Adipocyte (in vitro differentiated cells): ENCODE results near the gene CCNK.
A peak's percentile ranks its signal among the peaks of the same experiment; 100 is the strongest.

Source experiments
- DNase-seq: peaks from one replicate; pipeline ENCODE4 v3.0.0-alpha.2; 2015; ENCODE audit warnings: low read depth
- H3K27me3 ChIP-seq: replicated peaks from 2 replicates; pipeline ENCODE4 v1.7.0; 2013; ENCODE audit warnings: mild to moderate bottlenecking, low read length, moderate library complexity; ENCODE audit not compliant: control insufficient read depth, insufficient read depth
- H3K36me3 ChIP-seq: 2 replicates; pipeline ENCODE4 v1.7.0; 2013; ENCODE audit warnings: low read length, mild to moderate bottlenecking, moderate library complexity; ENCODE audit not compliant: control insufficient read depth, insufficient read depth, severe bottlenecking
- H3K4me1 ChIP-seq: 2 replicates; pipeline ENCODE4 v1.7.0; 2013; ENCODE audit warnings: mild to moderate bottlenecking, low read length, moderate library complexity; ENCODE audit not compliant: control insufficient read depth, insufficient read depth
- H3K4me3 ChIP-seq: 2 replicates; pipeline ENCODE4 v1.7.0; 2013; ENCODE audit warnings: mild to moderate bottlenecking, low read length, moderate library complexity
- H3K9ac ChIP-seq: 2 replicates; pipeline ENCODE4 v1.7.0; 2013; ENCODE audit warnings: mild to moderate bottlenecking, low read length, moderate library complexity
- H3K9me3 ChIP-seq: 2 replicates; pipeline ENCODE4 v1.7.0; 2013; ENCODE audit warnings: mild to moderate bottlenecking, low read length, moderate library complexity; ENCODE audit not compliant: control insufficient read depth

CCNK gene

DNA sequence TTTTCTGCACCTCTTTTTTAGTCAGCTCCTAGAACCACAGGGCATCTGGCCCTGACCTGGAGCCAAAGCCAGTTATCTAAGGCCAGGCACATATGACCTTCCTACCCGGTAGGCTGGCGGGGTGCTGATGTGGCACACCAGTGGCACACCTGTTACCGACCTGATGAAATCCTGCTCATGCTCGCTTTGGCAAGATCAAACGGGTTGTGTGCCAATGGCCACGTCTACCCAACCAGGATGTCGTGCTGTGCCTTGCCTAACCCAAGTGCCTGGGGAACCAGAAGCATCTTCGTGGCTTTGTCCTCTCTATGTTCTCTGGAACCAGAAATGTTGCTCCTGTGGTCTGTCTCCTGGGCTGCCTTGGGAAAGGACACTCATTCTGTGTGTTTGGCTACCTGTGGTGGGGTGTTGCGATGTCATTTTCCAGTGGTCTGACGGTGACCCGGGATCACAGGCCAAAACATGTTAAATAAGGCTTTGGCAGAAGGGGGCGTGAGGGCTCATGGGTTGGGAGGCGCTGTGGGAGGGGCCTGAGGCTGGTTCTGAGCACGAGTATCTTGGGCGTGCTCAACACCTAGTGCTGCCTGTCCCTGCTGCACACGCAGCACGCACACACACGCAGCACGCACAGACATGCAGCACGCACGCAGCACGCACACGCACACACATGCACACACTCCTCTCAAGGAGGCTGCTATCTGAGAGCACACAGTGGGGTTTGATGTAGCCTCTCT is 27.9 kb downstream of the CCNK start:
- Histone ChIP-seq H3K9me3 (no peaks in the 10 kb centered on the region), H3K4me1 (peaks cover 14% of the 10 kb centered on the region), H3K9ac (no peak overlapping the region), H3K36me3 (peaks cover 69% of the 10 kb centered on the region), H3K27me3 (no peaks in the 10 kb centered on the region), H3K4me3 (no peak overlapping the region)
- DNase-seq = no peak

DNA sequence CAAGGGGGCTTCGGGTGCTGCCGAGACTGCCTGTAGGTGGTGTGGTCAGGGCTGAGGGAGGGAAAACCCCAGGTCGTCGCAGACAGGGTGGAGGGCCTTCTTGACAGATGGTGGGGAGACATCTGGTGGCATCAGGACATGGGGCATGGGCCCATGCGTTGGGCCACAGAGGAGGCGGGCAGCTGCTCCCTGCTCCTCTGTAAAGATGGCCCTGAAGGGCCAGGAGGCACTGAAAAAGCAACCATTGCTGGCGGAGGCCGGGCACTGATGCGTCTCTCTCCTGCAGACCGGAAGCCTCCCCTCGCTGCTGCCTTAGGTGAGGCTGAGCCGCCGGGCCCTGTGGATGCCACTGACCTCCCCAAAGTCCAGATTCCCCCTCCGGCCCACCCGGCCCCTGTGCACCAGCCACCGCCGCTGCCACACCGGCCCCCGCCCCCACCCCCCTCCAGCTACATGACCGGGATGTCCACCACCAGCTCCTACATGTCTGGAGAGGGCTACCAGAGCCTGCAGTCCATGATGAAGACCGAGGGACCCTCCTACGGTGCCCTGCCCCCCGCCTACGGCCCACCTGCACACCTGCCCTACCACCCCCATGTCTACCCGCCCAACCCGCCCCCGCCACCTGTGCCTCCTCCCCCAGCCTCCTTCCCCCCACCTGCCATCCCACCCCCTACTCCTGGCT is 28.8 kb downstream of the CCNK start:
- Histone ChIP-seq H3K4me3 (no peak overlapping the region), H3K9me3 (no peaks in the 10 kb centered on the region), H3K27me3 (no peaks in the 10 kb centered on the region), H3K4me1 (peaks cover 14% of the 10 kb centered on the region), H3K9ac (no peak overlapping the region), H3K36me3 (peaks cover 60% of the 10 kb centered on the region)
- DNase-seq = no peak

DNA sequence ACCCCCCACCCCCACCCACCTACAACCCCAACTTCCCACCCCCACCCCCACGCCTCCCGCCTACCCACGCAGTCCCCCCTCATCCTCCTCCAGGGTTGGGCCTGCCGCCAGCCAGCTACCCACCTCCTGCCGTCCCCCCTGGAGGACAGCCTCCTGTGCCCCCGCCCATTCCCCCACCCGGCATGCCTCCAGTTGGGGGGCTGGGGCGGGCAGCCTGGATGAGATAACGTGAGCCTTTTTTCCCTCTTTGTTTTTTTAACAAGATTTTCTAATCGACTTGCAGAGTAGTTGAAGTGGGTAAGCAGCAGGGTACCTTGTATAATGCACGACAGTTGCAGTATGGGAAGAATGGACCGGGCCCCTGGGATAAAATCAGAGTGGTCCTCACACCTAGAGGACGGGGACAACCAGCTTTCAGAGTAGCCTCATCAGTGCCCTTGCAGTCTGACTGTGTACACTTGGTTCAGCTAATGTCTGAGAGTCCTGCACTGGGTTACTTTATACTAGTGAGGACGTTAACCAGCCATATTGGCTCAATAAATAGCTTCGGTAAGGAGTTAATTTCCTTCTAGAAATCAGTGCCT is 29.4 kb downstream of the CCNK start:
- peaks cover 14% of the 10 kb centered on the region for H3K4me1 ChIP-seq
- H3K9ac ChIP-seq = peak overlapping the region; percentile 56
- H3K36me3 ChIP-seq = peaks cover 53% of the 10 kb centered on the region
- DNase-seq = no peak
- H3K9me3 ChIP-seq = no peaks in the 10 kb centered on the region
- no peak overlapping the region for H3K4me3 ChIP-seq
- no peaks in the 10 kb centered on the region for H3K27me3 ChIP-seq

DNA sequence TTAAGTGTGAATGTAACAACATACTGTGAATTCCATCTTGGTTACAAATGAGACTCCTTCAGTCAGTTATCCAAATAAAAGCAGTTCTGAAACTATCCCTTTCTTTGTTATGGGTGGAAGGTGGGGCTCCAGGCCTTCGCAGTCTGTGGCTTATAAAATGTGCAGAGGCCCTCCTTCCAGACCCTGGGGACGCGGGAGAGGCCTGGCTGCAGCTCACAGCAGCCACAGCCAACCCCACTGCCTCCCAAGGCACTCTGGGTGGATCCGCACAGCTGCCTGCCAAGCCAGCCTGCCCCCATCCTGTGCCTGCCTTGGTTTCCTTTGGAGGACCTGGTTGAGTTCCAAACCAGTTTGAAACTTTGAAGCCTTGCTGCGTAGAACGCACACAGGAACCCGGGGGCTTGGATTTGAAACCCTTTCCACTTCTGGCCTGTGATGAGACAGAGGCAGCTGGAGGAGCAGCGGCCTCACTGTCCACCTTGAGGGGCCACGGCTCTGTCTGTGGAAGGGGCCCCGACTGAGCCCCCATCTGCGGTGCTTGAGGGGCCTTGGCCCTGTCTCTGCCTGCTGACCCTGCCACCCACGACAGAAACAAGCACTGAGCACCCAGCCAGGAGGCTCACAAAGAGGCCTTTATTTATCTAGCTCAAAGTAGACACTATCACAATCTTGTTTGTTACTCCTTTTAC is 30.4 kb downstream of the CCNK start:
- H3K27me3 ChIP-seq = no peaks in the 10 kb centered on the region
- peak overlapping the region; percentile 56 for H3K9ac ChIP-seq
- H3K4me3 ChIP-seq = no peak overlapping the region
- no peaks in the 10 kb centered on the region for H3K9me3 ChIP-seq
- peaks cover 14% of the 10 kb centered on the region for H3K4me1 ChIP-seq
- peak; percentile 68 for DNase-seq
- H3K36me3 ChIP-seq = peaks cover 44% of the 10 kb centered on the region

DNA sequence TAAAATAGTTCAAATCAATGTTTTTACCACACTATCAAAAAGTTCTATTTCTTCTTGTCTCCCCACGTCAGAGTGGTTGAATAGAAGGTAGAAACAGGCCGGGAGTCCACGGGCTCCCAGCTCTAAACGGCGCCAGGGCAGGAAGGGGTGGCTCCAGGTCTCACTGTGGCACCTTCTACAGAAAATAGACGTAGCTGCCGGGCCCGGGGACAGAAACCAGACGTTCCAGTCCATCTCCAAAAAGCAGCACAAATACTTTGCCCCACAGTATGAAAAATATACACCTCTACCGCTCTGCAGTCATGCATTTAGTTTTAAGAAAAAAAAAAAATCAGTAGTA is 30.9 kb downstream of the CCNK start:
- Histone ChIP-seq H3K27me3 (no peaks in the 10 kb centered on the region), H3K36me3 (peaks cover 39% of the 10 kb centered on the region), H3K9me3 (no peaks in the 10 kb centered on the region), H3K4me1 (peaks cover 14% of the 10 kb centered on the region), H3K9ac (peak overlapping the region; percentile 56), H3K4me3 (no peak overlapping the region)
- no peak for DNase-seq

DNA sequence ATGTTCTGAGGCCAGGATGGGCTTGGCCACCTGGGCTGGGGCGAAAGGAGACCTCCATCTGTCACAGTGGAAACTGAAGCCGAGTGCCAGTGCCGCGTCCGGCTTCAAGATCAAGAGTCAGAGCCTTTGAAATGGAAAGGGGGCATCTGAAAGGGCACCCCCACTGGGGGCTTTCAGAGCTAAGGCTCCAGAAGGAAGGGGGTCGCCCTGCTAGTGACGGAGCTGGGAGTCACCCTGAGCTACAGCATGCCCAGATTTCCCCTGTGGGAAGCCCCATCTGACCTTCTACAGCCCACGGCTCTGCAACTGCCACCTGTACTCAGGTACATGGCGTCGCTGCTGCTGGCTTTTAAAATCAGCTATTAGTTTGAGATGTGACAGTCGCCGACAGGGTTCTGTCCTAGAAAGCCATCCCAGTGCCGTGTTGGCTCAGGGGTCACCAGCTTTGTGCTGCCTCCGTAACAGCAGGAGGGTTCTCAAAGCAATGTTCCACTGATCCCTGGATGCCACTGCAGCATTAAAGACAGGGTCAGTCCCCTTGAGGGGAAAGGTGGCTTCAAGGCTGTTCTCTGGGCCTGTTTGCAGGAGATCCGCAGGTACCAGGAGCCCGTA is 31.5 kb downstream of the CCNK start:
- peaks cover 33% of the 10 kb centered on the region for H3K36me3 ChIP-seq
- no peaks in the 10 kb centered on the region for H3K27me3 ChIP-seq
- H3K9me3 ChIP-seq = no peaks in the 10 kb centered on the region
- no peak overlapping the region for H3K4me3 ChIP-seq
- H3K4me1 ChIP-seq = peaks cover 14% of the 10 kb centered on the region
- DNase-seq = no peak
- H3K9ac ChIP-seq = no peak overlapping the region

DNA sequence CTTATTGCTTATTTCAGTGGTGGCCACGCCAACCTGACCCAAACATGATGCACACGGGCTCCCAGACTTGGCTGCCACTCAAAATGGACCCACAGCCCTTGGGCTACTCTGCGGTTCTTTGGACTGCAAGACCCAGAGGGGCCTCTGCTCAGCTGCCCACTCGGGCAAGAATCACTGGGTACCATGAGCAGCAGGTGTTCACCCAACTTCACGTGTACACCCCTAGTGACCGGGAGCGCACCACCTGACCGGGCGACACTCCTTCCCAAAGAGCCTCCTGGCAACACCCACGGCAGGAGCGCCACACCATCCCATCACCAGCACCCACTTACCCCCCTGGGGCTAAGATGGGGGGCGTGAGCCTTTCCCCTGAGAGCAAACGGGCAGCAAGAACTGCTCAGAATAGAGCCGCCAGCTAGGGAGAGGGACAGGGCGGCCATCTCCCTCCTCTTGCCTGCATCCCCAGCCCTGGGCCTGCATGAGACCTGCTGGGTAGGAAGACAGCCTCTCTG is 32.0 kb downstream of the CCNK start:
- H3K4me3 ChIP-seq = no peak overlapping the region
- peaks cover 28% of the 10 kb centered on the region for H3K36me3 ChIP-seq
- H3K9ac ChIP-seq = no peak overlapping the region
- H3K27me3 ChIP-seq = no peaks in the 10 kb centered on the region
- peaks cover 14% of the 10 kb centered on the region for H3K4me1 ChIP-seq
- no peaks in the 10 kb centered on the region for H3K9me3 ChIP-seq
- no peak for DNase-seq

DNA sequence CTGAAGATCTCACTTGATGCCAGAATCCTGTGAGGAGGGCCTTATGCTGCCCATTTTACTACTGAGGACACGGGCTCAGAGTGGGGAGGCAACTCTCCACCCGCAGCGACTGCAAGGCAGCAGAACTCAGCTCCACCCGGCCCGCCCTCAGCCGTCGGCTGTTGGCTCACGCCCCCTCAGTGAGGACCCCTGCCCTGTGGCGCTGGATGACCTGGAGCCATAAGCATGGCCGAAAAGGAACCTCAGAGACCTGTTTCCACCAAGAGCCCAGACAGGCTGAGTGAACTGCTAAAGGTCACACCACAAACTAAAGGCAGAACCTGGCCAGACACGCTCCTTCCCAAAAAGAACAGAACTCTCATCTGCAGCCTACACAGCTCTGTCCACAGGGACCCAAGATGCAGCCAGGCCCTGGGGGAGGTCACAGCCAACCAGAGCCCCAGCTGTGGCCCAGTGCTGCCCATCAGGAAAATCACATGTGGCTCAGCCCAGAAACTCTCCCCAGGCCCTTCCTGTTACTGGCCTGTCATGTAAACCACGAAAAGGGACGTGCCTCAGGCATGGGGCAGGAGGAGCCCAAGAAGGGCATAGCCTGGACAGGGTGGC is 32.8 kb downstream of the CCNK start:
- Histone ChIP-seq H3K9me3 (no peaks in the 10 kb centered on the region), H3K4me3 (no peak overlapping the region), H3K9ac (no peak overlapping the region), H3K27me3 (no peaks in the 10 kb centered on the region), H3K4me1 (peaks cover 14% of the 10 kb centered on the region), H3K36me3 (peaks cover 19% of the 10 kb centered on the region)
- no peak for DNase-seq

DNA sequence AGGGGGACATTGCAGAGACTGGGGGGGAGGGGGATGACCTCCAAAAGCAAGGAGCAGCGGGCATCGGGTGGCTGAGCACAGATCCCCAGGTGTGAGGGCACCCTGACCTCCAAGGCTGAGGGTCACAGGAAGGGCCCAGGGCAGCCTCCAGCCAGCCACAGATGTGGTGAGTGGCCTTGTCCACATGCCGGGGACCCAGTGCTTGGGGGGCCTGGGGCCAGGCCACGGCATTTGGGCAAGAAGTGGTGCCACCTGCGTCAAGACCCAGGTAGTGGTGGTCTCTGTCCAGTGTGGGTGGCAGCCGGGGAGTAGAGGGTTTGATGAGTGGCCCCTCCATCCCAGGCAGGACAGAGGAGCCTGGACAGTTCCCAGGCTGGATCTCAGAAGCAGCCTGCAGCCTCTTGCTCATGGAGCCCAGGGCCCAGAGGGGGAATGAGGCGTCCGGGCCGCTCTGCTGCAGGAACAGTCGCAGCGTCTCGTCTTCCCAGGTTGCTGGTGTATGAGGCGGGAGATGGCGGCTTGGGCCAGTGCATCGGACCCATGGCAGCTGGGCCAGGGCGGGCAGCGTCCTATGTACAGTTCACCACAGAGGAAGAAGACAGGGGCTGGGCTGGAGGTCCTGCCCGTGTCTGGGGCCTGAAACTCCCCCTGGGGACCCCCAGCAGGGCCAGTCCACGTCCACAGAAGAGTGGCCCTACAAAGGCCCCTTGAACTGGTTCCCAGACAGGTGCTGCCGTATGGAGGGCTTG is 33.5 kb downstream of the CCNK start:
- Histone ChIP-seq H3K9ac (no peak overlapping the region), H3K36me3 (peaks cover 13% of the 10 kb centered on the region), H3K27me3 (no peaks in the 10 kb centered on the region), H3K4me3 (no peak overlapping the region), H3K4me1 (peaks cover 14% of the 10 kb centered on the region), H3K9me3 (no peaks in the 10 kb centered on the region)
- DNase-seq = no peak
